HepG2 (cell line): ENCODE results near the gene ATXN2. TPM values are rescaled to one million over a fixed set of nuclear protein-coding genes. Genes with fewer than 3 reads are reported as not detected.

Experiments used
- ATAC-seq: fragments of 200-7000 bp; cut with Tn5 transposase; 3 replicates; pipeline ENCODE4 v1.9.1; 2020; ENCODE audit warnings: mild to moderate bottlenecking, moderate library complexity
- BruUV-seq: library from RNA; stranded (reverse); fragments of 400-500 nt; replicated peaks from 2 replicates; lab custom pipeline; 2021; lab: Mats Ljungman, UMichigan
- CTCF ChIA-PET: fragments of 300-600 bp; formaldehyde crosslinking; extraction: SDS; loops from one replicate; lab custom pipeline; 2021; ENCODE audit warnings: low total read pairs, inconsistent platforms, low intra/inter-chr PET ratio; lab: Yijun Ruan, JAX
- POLR2A ChIA-PET: fragments of 350-600 bp; sonication (Branson Sonifier 250); formaldehyde crosslinking; loops from one replicate; lab custom pipeline; 2020; ENCODE audit warnings: antibody characterized with exemption, inconsistent platforms; lab: Yijun Ruan, JAX
- DNase-seq: peaks from one replicate; pipeline ENCODE4 v3.0.0-alpha.2; 2015; ENCODE audit warnings: low spot score
- FAIRE-seq: peaks from 3 replicates; lab custom pipeline; 2011; peaks lifted over from hg19 to GRCh38; lab: Jason Lieb, UNC
- H2AFZ ChIP-seq: one replicate; pipeline ENCODE4 v1.6.1; 2011; ENCODE audit warnings: low read length, inconsistent platforms
- H3K27ac ChIP-seq: fragments of 300-600 bp; 3 replicates; pipeline ENCODE4 v1.8.0; 2011; ENCODE audit warnings: mixed run types, mild to moderate bottlenecking, mixed read lengths, low read length, inconsistent platforms; ENCODE audit not compliant: insufficient read depth; ENCODE audit errors: extremely low read length
- H3K27me3 ChIP-seq, 2 experiments: fragments of 200-600 bp in 1 of 2; 2 replicates in 1 of 2; 3 replicates in 1 of 2; pipeline versions ENCODE4 v1.6.0 to v1.8.0; 2011; ENCODE audit warnings: low read length in 2 of 2, mild to moderate bottlenecking in 2 of 2, moderate library complexity in 2 of 2, inconsistent platforms in 1 of 2; ENCODE audit not compliant: insufficient read depth in 2 of 2, control insufficient read depth in 1 of 2
- H3K36me3 ChIP-seq, 2 experiments: fragments of 200-600 bp in 1 of 2; replicated peaks in 1 of 2; 2 replicates in 1 of 2; 3 replicates in 1 of 2; pipeline versions ENCODE4 v1.5.1 to v1.8.0; 2011; ENCODE audit warnings: low read length in 2 of 2, inconsistent platforms in 1 of 2; ENCODE audit not compliant: insufficient read depth in 2 of 2, control insufficient read depth in 1 of 2
- H3K4me1 ChIP-seq: 2 replicates; pipeline ENCODE4 v1.5.1; 2012; ENCODE audit warnings: low read length, inconsistent platforms; ENCODE audit not compliant: insufficient read depth
- H3K4me2 ChIP-seq: 2 replicates; pipeline ENCODE4 v1.6.0; 2011; ENCODE audit warnings: low read depth, low read length, inconsistent platforms
- H3K4me3 ChIP-seq, 3 experiments: fragments of 200-600 bp in 1 of 3; sonication (generic), shearing (Covaris generic) in 1 of 3; replicated peaks in 1 of 3; 2 replicates each; pipeline ENCODE4 v1.5.1; 2011 to 2016; ENCODE audit warnings: low read length in 3 of 3, inconsistent platforms in 2 of 3, low read depth in 2 of 3, mild to moderate bottlenecking in 2 of 3, control low read depth in 1 of 3, mixed read lengths in 1 of 3; ENCODE audit not compliant: insufficient read depth in 1 of 3
- H3K79me2 ChIP-seq: one replicate; pipeline ENCODE4 v1.6.1; 2011; ENCODE audit warnings: low read length, inconsistent platforms; ENCODE audit not compliant: insufficient read depth
- H3K9ac ChIP-seq: 2 replicates; pipeline ENCODE4 v1.6.0; 2011; ENCODE audit warnings: mild to moderate bottlenecking, low read depth, low read length, inconsistent platforms; ENCODE audit not compliant: insufficient read depth
- H3K9me3 ChIP-seq: 2 replicates; pipeline ENCODE4 v1.5.1; 2012; ENCODE audit warnings: mild to moderate bottlenecking, low read length
- H4K20me1 ChIP-seq: 2 replicates; pipeline ENCODE4 v1.6.0; 2011; ENCODE audit warnings: inconsistent platforms, mild to moderate bottlenecking, low read length, moderate library complexity; ENCODE audit not compliant: insufficient read depth
- DMTF1 ChIP-seq: sonication (generic); formaldehyde crosslinking; IDR thresholded peaks from 2 replicates; pipeline ENCODE4 v1.4.0; 2020; ENCODE audit warnings: mild to moderate bottlenecking, missing genetic modification reagents
- GATAD2A ChIP-seq: IDR thresholded peaks from 2 replicates; pipeline ENCODE4 v1.6.1; 2016
- KDM5B ChIP-seq: sonication (generic); formaldehyde crosslinking; IDR thresholded peaks from 2 replicates; pipeline ENCODE4 v1.4.0; 2020; ENCODE audit warnings: missing genetic modification reagents, mild to moderate bottlenecking, borderline replicate concordance
- MATR3 ChIP-seq: sonication (generic); formaldehyde crosslinking; IDR thresholded peaks from 2 replicates; pipeline ENCODE4 v1.4.0; 2020; ENCODE audit warnings: missing genetic modification reagents
- MED1 ChIP-seq: sonication (generic); formaldehyde crosslinking; IDR thresholded peaks from 2 replicates; pipeline ENCODE4 v1.4.0; 2020; ENCODE audit warnings: missing genetic modification reagents
- POGK ChIP-seq: sonication (generic); formaldehyde crosslinking; conservative IDR thresholded peaks from 2 replicates; pipeline ENCODE4 v1.8.0; 2022; ENCODE audit warnings: mild to moderate bottlenecking, moderate library complexity, missing genetic modification reagents
- RBFOX2 ChIP-seq: fragments of 200-400 bp; formaldehyde crosslinking; IDR thresholded peaks from 2 replicates; pipeline ENCODE4 v1.6.1; 2017; ENCODE audit warnings: low read depth, mild to moderate bottlenecking, low read length
- RFX3 ChIP-seq: IDR thresholded peaks from 2 replicates; pipeline ENCODE4 v1.6.1; 2016; ENCODE audit warnings: missing biosample characterization, missing genetic modification reagents
- SMARCE1 ChIP-seq: fragments of 450-650 bp; IDR thresholded peaks from 2 replicates; pipeline ENCODE4 v1.6.1; 2017; ENCODE audit warnings: borderline replicate concordance
- ZBTB8A ChIP-seq: sonication (generic); formaldehyde crosslinking; IDR thresholded peaks from 2 replicates; pipeline ENCODE4 v1.4.0; 2020; ENCODE audit warnings: mild to moderate bottlenecking, low read depth, missing genetic modification reagents, borderline replicate concordance
- ZFX ChIP-seq: sonication (generic); formaldehyde crosslinking; IDR thresholded peaks from 2 replicates; pipeline ENCODE4 v1.4.0; 2020; ENCODE audit warnings: mild to moderate bottlenecking, low read depth, missing genetic modification reagents, moderate library complexity
- ZNF318 ChIP-seq: sonication (generic); formaldehyde crosslinking; IDR thresholded peaks from 2 replicates; pipeline ENCODE4 v1.4.0; 2020; ENCODE audit warnings: mild to moderate bottlenecking, missing genetic modification reagents
- ZNF772 ChIP-seq: sonication (generic); formaldehyde crosslinking; IDR thresholded peaks from 2 replicates; pipeline ENCODE4 v1.5.0; 2020; ENCODE audit warnings: mild to moderate bottlenecking, missing genetic modification reagents
- WGBS: methylation state at CpG from one replicate; pipeline ENCODE4 v1.1.6; 2017; ENCODE audit warnings: low lambda C conversion rate; 5-methylcytosine and 5-hydroxymethylcytosine counted together
- in situ Hi-C: cut with HindIII; loops from 2 replicates; pipeline ENCODE4 v1.10.0; 2017; ENCODE audit warnings: low pct_unique_long_range_greater_than_20kb; ENCODE audit not compliant: extremely low pct_ligation_motif_present
- intact Hi-C: fragments of 100-400 bp; cut with micrococcal nuclease; formaldehyde crosslinking; loops from one replicate; pipeline ENCODE4 v1.10.0; 2022; ENCODE audit not compliant: unreplicated experiment
- polyA plus RNA-seq, 8 experiments: library from polyadenylated mRNA; depleted of rRNA in 3 of 8; stranded (reverse) in 7 of 8; unstranded in 1 of 8; fragments of >200 nt; fragmentation: Illumina TruSeq in 4 of 8; extraction: Trizol in 4 of 8; gene quantifications; 2 replicates each; pipeline versions ENCODE4 v1.2.1 to v1.2.3, GENCODE V29; 2011 to 2016; ENCODE audit warnings: low read depth in 4 of 8, missing spikeins in 1 of 8, mixed read lengths in 1 of 8; ENCODE audit not compliant: insufficient read depth in 1 of 8
- total RNA-seq, 5 experiments: library from RNA; depleted of rRNA; stranded (reverse); fragments of >200 nt; fragmentation: Illumina TruSeq; extraction: Trizol; gene quantifications; 2 replicates each; pipeline ENCODE4 v1.2.3, GENCODE V29; 2016; ENCODE audit warnings: low read depth in 1 of 5

ATXN2 gene
- total and polyA plus RNA-seq, 2 of the 13 experiments (the other 11 are each of a cell fraction or from before 2014, with no cell fraction given), result 18.1 to 27.1 TPM

- no peak overlapping the region for H3K27ac ChIP-seq
- H3K36me3 ChIP-seq, result no peaks in the 10 kb centered on the region; a peak in 1 of 5 replicates
- H2AFZ ChIP-seq, result no peak overlapping the region
- no peak overlapping the region for H3K4me2 ChIP-seq
- ATAC-seq, result no peak
- H3K4me1 ChIP-seq, result peaks cover 26% of the 10 kb centered on the region
- DNase-seq, result no peak
- no peaks in the 10 kb centered on the region for H3K27me3 ChIP-seq
- FAIRE-seq, result no peak
- H4K20me1 ChIP-seq, result peaks cover 13% of the 10 kb centered on the region
- no peak overlapping the region for H3K9ac ChIP-seq
- POLR2A ChIA-PET, result interaction anchor here (0.8 kb wide), 1 partner anchor 15 kb away, joined by 3 read pairs; no protein-coding TSS in a partner anchor
- 96% methylated on average over 7 of the region's 7 CpGs for WGBS
- intact Hi-C loops (no loop called here), in situ Hi-C loops (no loop called here)
- CTCF ChIA-PET, result no interaction called here
- TF ChIP-seq KDM5B (CRISPR knock-in tag), result no peak
- no peak for TF ChIP-seq POGK (CRISPR knock-in tag)
- no peak for TF ChIP-seq ZFX (CRISPR knock-in tag)
- no peak for TF ChIP-seq RBFOX2
- no peak for TF ChIP-seq SMARCE1
- no peak for TF ChIP-seq ZBTB8A
- no peak for TF ChIP-seq DMTF1
- TF ChIP-seq ZNF318 (CRISPR knock-in tag), result no peak
- TF ChIP-seq GATAD2A (CRISPR knock-in tag), result no peak
- TF ChIP-seq MATR3 (CRISPR knock-in tag), result no peak
- TF ChIP-seq ZNF772 (CRISPR knock-in tag), result no peak
- no peak for TF ChIP-seq MED1 (CRISPR knock-in tag)
- TF ChIP-seq RFX3, result no peak
- H3K79me2 ChIP-seq, result peaks cover 76% of the 10 kb centered on the region
- H3K4me3 ChIP-seq, result no peak overlapping the region
- no peaks in the 10 kb centered on the region for H3K9me3 ChIP-seq
- BruUV-seq, result no TSS peak
These were observed 24.2 kb downstream of the ATXN2 start for GRCh38 chr12:111574797-111575443.
